GM12878 (cell line): ENCODE data around the gene NFYA. TPM values are rescaled to one million over a fixed set of nuclear protein-coding genes. Genes with fewer than 3 reads are reported as not detected.

Experiments used
- ATAC-seq: fragments of 200-7000 bp; cut with Tn5 transposase; 3 replicates; pipeline ENCODE4 v1.9.1; 2020; ENCODE audit warnings: mild to moderate bottlenecking, moderate library complexity
- BruUV-seq: library from RNA; stranded (reverse); fragments of 400-500 nt; replicated peaks from 2 replicates; lab custom pipeline; 2021; lab: Mats Ljungman, UMichigan
- CTCF ChIA-PET: fragments of 300-600 bp; sonication (Branson Sonifier 250); formaldehyde crosslinking; extraction: SDS; loops from one replicate; lab custom pipeline; 2021; ENCODE audit warnings: inconsistent platforms; lab: Yijun Ruan, JAX
- POLR2A ChIA-PET: fragments of 350-600 bp; formaldehyde crosslinking; extraction: SDS; loops from one replicate; lab custom pipeline; 2021; ENCODE audit warnings: inconsistent platforms; lab: Charles Lee
- RAD21 ChIA-PET: fragments of 300-600 bp; sonication (Branson Sonifier 250); formaldehyde crosslinking; loops from one replicate; lab custom pipeline; 2023; ENCODE audit warnings: antibody characterized with exemption; ENCODE audit not compliant: unreplicated experiment; lab: Charles Lee
- SMC1A ChIA-PET: fragments of 300-600 bp; sonication (Branson Sonifier 250); formaldehyde crosslinking; loops from one replicate; lab custom pipeline; 2023; ENCODE audit not compliant: unreplicated experiment, uncharacterized antibody; lab: Charles Lee
- DNase-seq: peaks from one replicate; pipeline ENCODE4 v3.0.0-alpha.2; 2011; ENCODE audit warnings: low read depth, low spot score
- FAIRE-seq: peaks from 3 replicates; lab custom pipeline; 2011; peaks lifted over from hg19 to GRCh38; lab: Jason Lieb, UNC
- H2AFZ ChIP-seq: 2 replicates; pipeline ENCODE4 v1.6.0; 2011; ENCODE audit warnings: low read depth, low read length, control low read depth; ENCODE audit not compliant: control insufficient read depth
- H3K27ac ChIP-seq: 2 replicates; pipeline ENCODE4 v1.5.1; 2011; ENCODE audit warnings: control low read depth; ENCODE audit not compliant: control insufficient read depth, insufficient read depth
- H3K27me3 ChIP-seq, 2 experiments: replicated peaks in 1 of 2; 2 replicates each; pipeline versions ENCODE4 v1.6.0 to v1.6.1; 2011; ENCODE audit warnings: low read length in 1 of 2; ENCODE audit not compliant: control insufficient read depth in 2 of 2, insufficient read depth in 2 of 2
- H3K36me3 ChIP-seq, 2 experiments: 2 replicates each; pipeline ENCODE4 v1.5.1; 2011; ENCODE audit warnings: low read length in 1 of 2; ENCODE audit not compliant: control insufficient read depth in 2 of 2, insufficient read depth in 2 of 2
- H3K4me1 ChIP-seq: 2 replicates; pipeline ENCODE4 v1.6.1; 2011; ENCODE audit warnings: mild to moderate bottlenecking, low read length, moderate library complexity, mixed read lengths; ENCODE audit not compliant: control insufficient read depth, insufficient read depth
- H3K4me2 ChIP-seq: 2 replicates; pipeline ENCODE4 v1.6.0; 2011; ENCODE audit warnings: control low read depth; ENCODE audit not compliant: control insufficient read depth, insufficient read depth
- H3K4me3 ChIP-seq: fragments of 200-600 bp; sonication (generic); 2 replicates; pipeline ENCODE4 v1.5.1; 2016
- H3K79me2 ChIP-seq: 2 replicates; pipeline ENCODE4 v1.6.0; 2011; ENCODE audit warnings: low read length; ENCODE audit not compliant: control insufficient read depth, insufficient read depth
- H3K9ac ChIP-seq: 2 replicates; pipeline ENCODE4 v1.8.0; 2011; ENCODE audit warnings: low read length, control low read depth, mixed read lengths; ENCODE audit not compliant: control insufficient read depth, insufficient read depth
- H3K9me3 ChIP-seq: replicated peaks from 3 replicates; pipeline ENCODE4 v1.5.1; 2011; ENCODE audit warnings: mild to moderate bottlenecking, low read length; ENCODE audit not compliant: control insufficient read depth, insufficient read depth
- H4K20me1 ChIP-seq: 2 replicates; pipeline ENCODE4 v1.6.0; 2011; ENCODE audit not compliant: control insufficient read depth, insufficient read depth
- ATF3 ChIP-seq: IDR thresholded peaks from 2 replicates; pipeline ENCODE4 v1.6.1; 2011; ENCODE audit warnings: low read depth, mild to moderate bottlenecking, low read length, moderate library complexity, borderline replicate concordance; ENCODE audit errors: extremely low read depth
- CHD1 ChIP-seq: IDR thresholded peaks from 2 replicates; pipeline ENCODE4 v1.6.1; 2012; ENCODE audit warnings: low read depth, low read length, improper control_type of control experiment
- E2F4 ChIP-seq: IDR thresholded peaks from 2 replicates; pipeline ENCODE4 v1.6.1; 2012; ENCODE audit warnings: low read depth, low read length, improper control_type of control experiment
- IRF3 ChIP-seq: fragments of 450-650 bp; IDR thresholded peaks from 2 replicates; pipeline ENCODE4 v1.6.1; 2014; ENCODE audit warnings: mild to moderate bottlenecking
- MYB ChIP-seq: fragments of 150-350 bp; IDR thresholded peaks from 2 replicates; pipeline ENCODE4 v1.6.1; 2014; ENCODE audit warnings: mild to moderate bottlenecking, low read depth, low read length, borderline replicate concordance
- NR2C1 ChIP-seq: fragments of 450-650 bp; IDR thresholded peaks from 2 replicates; pipeline ENCODE4 v1.6.1; 2017; ENCODE audit warnings: antibody characterized with exemption, mild to moderate bottlenecking, moderate library complexity
- PRDM15 ChIP-seq: fragments of 450-650 bp; formaldehyde crosslinking; IDR thresholded peaks from 2 replicates; pipeline ENCODE4 v1.4.0; 2020; ENCODE audit warnings: mild to moderate bottlenecking, moderate library complexity
- TCF3 ChIP-seq: IDR thresholded peaks from 2 replicates; pipeline ENCODE4 v1.6.1; 2012; ENCODE audit warnings: low read depth, mild to moderate bottlenecking, low read length, borderline replicate concordance; ENCODE audit not compliant: insufficient read depth
- ZBTB33 ChIP-seq: fragments of 450-650 bp; IDR thresholded peaks from 2 replicates; pipeline ENCODE4 v1.6.1; 2017; ENCODE audit warnings: mild to moderate bottlenecking
- ZBTB40 ChIP-seq: fragments of 450-650 bp; IDR thresholded peaks from 2 replicates; pipeline ENCODE4 v1.6.1; 2016; ENCODE audit warnings: mild to moderate bottlenecking, moderate library complexity, borderline replicate concordance
- WGBS: methylation state at CpG from one replicate; pipeline ENCODE4 v1.1.6; 2016; ENCODE audit warnings: low lambda C conversion rate; ENCODE audit not compliant: insufficient replicate concordance, insufficient coverage; ENCODE audit errors: missing lambda C conversion rate; 5-methylcytosine and 5-hydroxymethylcytosine counted together
- in situ Hi-C: fragments of 300-500 bp; cut with MboI; formaldehyde crosslinking; loops from 9 replicates; pipeline ENCODE4 v1.14.3; 2018; ENCODE audit warnings: mixed read lengths
- intact Hi-C: fragments of 100-400 bp; cut with micrococcal nuclease; formaldehyde crosslinking; loops from one replicate; pipeline ENCODE4 v1.14.2; 2022; ENCODE audit not compliant: unreplicated experiment
- polyA plus RNA-seq, 11 experiments: library from polyadenylated mRNA; depleted of rRNA in 4 of 11; unstranded in 6 of 11; stranded (reverse) in 5 of 11; fragments of >200 nt; fragmentation: Nextera tagmentation in 4 of 11; fragmentation: Illumina TruSeq in 1 of 11; extraction: Ambion mirVana in 4 of 11; extraction: Trizol in 1 of 11; gene quantifications; 1 replicate in 1 of 11; 2 replicates in 10 of 11; pipeline versions ENCODE4 v1.2.1 to v1.2.3, GENCODE V29; 2011 to 2016; ENCODE audit warnings: inconsistent platforms in 2 of 11, missing spikeins in 2 of 11, low read depth in 1 of 11
- total RNA-seq, 4 experiments: library from RNA; depleted of rRNA in 3 of 4; stranded (reverse); fragments of >200 nt in 3 of 4; fragmentation: Illumina TruSeq in 1 of 4; extraction: Trizol in 1 of 4; gene quantifications; 2 replicates each; pipeline versions ENCODE4 v1.2.1 to v1.2.3, GENCODE V29; 2013 to 2021

Gene NFYA
- total and polyA plus RNA-seq, 10 of the 15 experiments (the other 5 are each of a cell fraction or from before 2014, with no cell fraction given): 6.4 to 36.5 (median 19.1) TPM

- no TSS peak for BruUV-seq
- Histone ChIP-seq H3K9me3 (no peaks in the 10 kb centered on the region), H3K27me3 (no peaks in the 10 kb centered on the region), H3K36me3 (no peaks in the 10 kb centered on the region; a peak in 1 of 4 replicates), H3K79me2 (no peaks in the 10 kb centered on the region), H3K4me2 (no peak overlapping the region)
- ChIA-PET SMC1A (interaction anchor here (1.1 kb wide), 1 partner anchor 9 kb away, joined by 3 read pairs; no protein-coding TSS in a partner anchor), RAD21 (interaction anchor here (1.1 kb wide), 1 partner anchor 272 kb away, joined by 3 read pairs; no protein-coding TSS in a partner anchor), POLR2A (interaction anchor here (0.7 kb wide), 1 partner anchor 51 kb away, joined by 4 read pairs; no protein-coding TSS in a partner anchor), CTCF (interaction anchor here (1.7 to 2.2 kb wide), 2 partner anchors 9 to 21 kb away, joined by 3 to 7 read pairs; no protein-coding TSS in a partner anchor)
- no peak for ATAC-seq
- TF ChIP-seq PRDM15 (no peak), ATF3 (no peak), CHD1 (no peak), IRF3 (no peak), NR2C1 (no peak), MYB (no peak), E2F4 (no peak), TCF3 (no peak), ZBTB33 (no peak), ZBTB40 (no peak)
- TF ChIP-seq, all 136 proteins: peak for 0
- 93% methylated on average over 1 of the region's 1 CpG for WGBS
- Histone ChIP-seq H3K4me3 (no peak overlapping the region), H3K4me1 (no peaks in the 10 kb centered on the region), H2AFZ (no peak overlapping the region), H3K27ac (no peak overlapping the region), H3K9ac (no peak overlapping the region), H4K20me1 (no peaks in the 10 kb centered on the region)
- FAIRE-seq (no peak), DNase-seq (no peak)
- in situ Hi-C loops (no loop called here), intact Hi-C loops (no loop called here)
Observed at GRCh38 chr6:41049521-41049920, 23.3 kb upstream of the NFYA start.
